Chondrocyte (in vitro differentiated cells): ENCODE results near the gene MACROH2A2. TPM values are rescaled to one million over a fixed set of nuclear protein-coding genes. Genes with fewer than 3 reads are reported as not detected.

Experiments used
- DNase-seq: peaks from one replicate; pipeline ENCODE4 v3.0.0; 2021; ENCODE audit warnings: mixed read lengths, low spot score
- H3K27ac Mint-ChIP-seq: one replicate; pipeline ENCODE4 v1.8.0; 2021; ENCODE audit warnings: mild to moderate bottlenecking, moderate library complexity, mixed read lengths; ENCODE audit not compliant: unreplicated experiment
- H3K27me3 Mint-ChIP-seq: 2 replicates; pipeline ENCODE4 v1.8.0; 2021; ENCODE audit warnings: low read depth, mixed read lengths
- H3K36me3 Mint-ChIP-seq: 2 replicates; pipeline ENCODE4 v1.8.0; 2021; ENCODE audit warnings: low read depth, mixed read lengths
- H3K4me1 Mint-ChIP-seq: 2 replicates; pipeline ENCODE4 v1.8.0; 2021; ENCODE audit warnings: low read depth, mild to moderate bottlenecking, mixed read lengths
- H3K4me3 Mint-ChIP-seq: one replicate; pipeline ENCODE4 v1.8.0; 2021; ENCODE audit warnings: mild to moderate bottlenecking, moderate library complexity, mixed read lengths; ENCODE audit not compliant: unreplicated experiment
- H3K9me3 Mint-ChIP-seq: 2 replicates; pipeline ENCODE4 v1.8.0; 2021; ENCODE audit warnings: low read depth, mixed read lengths
- CTCF ChIP-seq: fragments of 200-600 bp; sonication (generic); IDR thresholded peaks from 2 replicates; pipeline ENCODE4 v1.5.0; 2021; ENCODE audit warnings: antibody characterized with exemption, mild to moderate bottlenecking, moderate library complexity
- total RNA-seq: library from RNA; stranded (reverse); gene quantifications from 3 replicates; pipeline ENCODE4 v1.2.1, GENCODE V29; 2021

Gene MACROH2A2
- total RNA-seq, 1 donor from 2014 or later = 22.9 TPM

- no peak for TF ChIP-seq CTCF
- no peaks in the 10 kb centered on the region for H3K9me3 Mint-ChIP-seq
- peaks cover 7% of the 10 kb centered on the region for H3K36me3 Mint-ChIP-seq
- H3K27ac Mint-ChIP-seq = no peak overlapping the region
- peaks cover 12% of the 10 kb centered on the region for H3K4me1 Mint-ChIP-seq
- no peak for DNase-seq
- H3K27me3 Mint-ChIP-seq = no peaks in the 10 kb centered on the region
- no peak overlapping the region for H3K4me3 Mint-ChIP-seq
Measured at GRCh38 chr10:70085975-70086613, 33.4 kb downstream of the MACROH2A2 start.

GRCh38 chr10:70087616-70088307 is 35.1 kb downstream of the MACROH2A2 start:
- Mint-ChIP-seq H3K27me3 (no peaks in the 10 kb centered on the region), H3K27ac (peak overlapping the region; percentile 41), H3K36me3 (peaks cover 12% of the 10 kb centered on the region), H3K9me3 (no peaks in the 10 kb centered on the region), H3K4me1 (peaks cover 12% of the 10 kb centered on the region), H3K4me3 (no peak overlapping the region)
- DNase-seq = no peak
- no peak for TF ChIP-seq CTCF

- H3K27me3 Mint-ChIP-seq = no peaks in the 10 kb centered on the region
- H3K4me3 Mint-ChIP-seq = no peak overlapping the region
- no peaks in the 10 kb centered on the region for H3K9me3 Mint-ChIP-seq
- peaks cover 12% of the 10 kb centered on the region for H3K4me1 Mint-ChIP-seq
- H3K36me3 Mint-ChIP-seq = peaks cover 13% of the 10 kb centered on the region
- TF ChIP-seq CTCF = no peak
- no peak overlapping the region for H3K27ac Mint-ChIP-seq
- no peak for DNase-seq
Measured at GRCh38 chr10:70088308-70088698, 35.7 kb downstream of the MACROH2A2 start.

- Mint-ChIP-seq H3K4me3 (no peak overlapping the region), H3K4me1 (peaks cover 12% of the 10 kb centered on the region)
Measured at GRCh38 chr10:70090013-70090412, 37.4 kb downstream of the MACROH2A2 start.

GRCh38 chr10:70090951-70091350 is 38.3 kb downstream of the MACROH2A2 start:
- Mint-ChIP-seq H3K4me1 (peaks cover 12% of the 10 kb centered on the region), H3K4me3 (no peak overlapping the region), H3K27ac (peak overlapping the region; percentile 54), H3K36me3 (peaks cover 20% of the 10 kb centered on the region), H3K9me3 (no peaks in the 10 kb centered on the region), H3K27me3 (no peaks in the 10 kb centered on the region)
- TF ChIP-seq CTCF = no peak
- no peak for DNase-seq

More at GRCh38 chr10:70090013-70090412, 37.4 kb downstream of the MACROH2A2 start:
- TF ChIP-seq CTCF = no peak
- peaks cover 17% of the 10 kb centered on the region for H3K36me3 Mint-ChIP-seq
- no peak overlapping the region for H3K27ac Mint-ChIP-seq
- H3K9me3 Mint-ChIP-seq = no peaks in the 10 kb centered on the region
- H3K27me3 Mint-ChIP-seq = no peaks in the 10 kb centered on the region
- DNase-seq = no peak
